ENCODE data around the gene ALDH3B2. TPM values are rescaled to one million over a fixed set of nuclear protein-coding genes. Genes with fewer than 3 reads are reported as not detected.
A peak's percentile ranks its signal among the peaks of the same experiment; 100 is the strongest.

The ALDH3B2 gene
- total RNA-seq, 1 experiment from 2014 or later, result not detected

DNA sequence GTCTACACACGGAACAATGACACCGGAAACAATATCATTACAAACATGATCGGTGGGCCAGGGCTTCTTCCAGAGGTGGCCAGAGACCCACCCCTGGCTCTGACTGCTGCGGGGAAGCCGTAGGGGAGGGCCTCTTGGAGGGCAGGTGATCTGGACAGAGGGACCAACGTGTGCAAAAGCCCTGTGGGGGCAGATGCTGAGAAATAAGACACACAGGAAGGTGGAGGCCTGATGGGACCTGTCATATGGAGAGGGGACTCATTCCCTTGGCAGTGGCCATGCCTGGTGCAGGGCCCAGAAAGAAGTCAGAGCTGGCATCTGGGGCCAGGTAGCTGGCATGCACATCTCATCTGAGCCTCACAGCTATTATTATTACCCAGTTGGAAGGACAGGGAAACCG, 1.1 kb downstream of the ALDH3B2 start:
- Mint-ChIP-seq H3K27ac (peak overlapping the region in 1 of 3 experiments; percentile 74; a peak in 1 of 7 replicates), H3K36me3 (ENCODE audit: insufficient read depth in 1 of 3, low read depth in 3 of 3) (no peaks in the 10 kb centered on the region), H3K4me3 (no peak overlapping the region), H3K9me3 (peaks cover 0 to 3% of the 10 kb centered on the region in 2 experiments; a peak in 2 of 5 replicates), H3K27me3 (ENCODE audit: low read depth) (peaks cover 29% of the 10 kb centered on the region), H3K4me1 (peaks cover 4 to 13% of the 10 kb centered on the region in 2 experiments)
- Histone ChIP-seq H3K9me3 (ENCODE audit: control insufficient read depth, low read depth, low read length) (no peaks in the 10 kb centered on the region), H3K23me2 (ENCODE audit: insufficient read length, low read depth, low read length, poor library complexity, severe bottlenecking) (no peaks in the 10 kb centered on the region), H3K4me1 (ENCODE audit: insufficient read depth, low read length) (no peaks in the 10 kb centered on the region; the same call in 1 of the 2 replicates), H3K14ac (ENCODE audit: insufficient read depth, low read length) (no peak overlapping the region), H2AK5ac (ENCODE audit: insufficient read length, low read length) (no peak overlapping the region), H3K18ac (ENCODE audit: insufficient read length, low read depth, low read length) (no peak overlapping the region), H4K91ac (ENCODE audit: insufficient read length, low read depth, low read length) (no peak overlapping the region), H4K8ac (replicated peaks; ENCODE audit: insufficient read length, low read depth, low read length) (no peak overlapping the region), H2BK15ac (ENCODE audit: low read depth, low read length) (no peak overlapping the region), H3K56ac (ENCODE audit: insufficient read length, low read depth, low read length) (no peak overlapping the region), H2AFZ (ENCODE audit: low read length) (no peak overlapping the region), H3K27me3 (ENCODE audit: insufficient read depth, low read length) (no peaks in the 10 kb centered on the region), H3K79me2 (ENCODE audit: insufficient read depth, low read length) (no peaks in the 10 kb centered on the region), H3T11ph (ENCODE audit: low read length) (no peak overlapping the region), H3K23ac (ENCODE audit: insufficient read length, low read depth, low read length) (no peak overlapping the region), H4K5ac (ENCODE audit: insufficient read length, low read depth, low read length) (no peak overlapping the region), H3K27ac (ENCODE audit: insufficient read length, low read depth, low read length) (no peak overlapping the region), H2BK5ac (ENCODE audit: insufficient read length, low read length) (no peak overlapping the region), H2BK12ac (ENCODE audit: insufficient read length, low read depth, low read length) (no peak overlapping the region), H2BK120ac (ENCODE audit: low read depth, low read length, poor library complexity, severe bottlenecking) (no peak overlapping the region), H2BK20ac (ENCODE audit: low read depth, low read length, poor library complexity, severe bottlenecking) (no peak overlapping the region), H4K20me1 (ENCODE audit: control insufficient read depth, insufficient read depth, insufficient read length) (no peaks in the 10 kb centered on the region), H3K79me1 (ENCODE audit: insufficient read depth, low read depth, low read length, poor library complexity, severe bottlenecking) (no peaks in the 10 kb centered on the region), H3K9ac (ENCODE audit: extremely low read depth, insufficient read length, low read length) (no peak overlapping the region), H3K4me2 (ENCODE audit: insufficient read depth, insufficient read length, low read length) (no peak overlapping the region), H3K4ac (ENCODE audit: low read depth, low read length) (no peak overlapping the region)
- TF ChIP-seq, protein P1, sequence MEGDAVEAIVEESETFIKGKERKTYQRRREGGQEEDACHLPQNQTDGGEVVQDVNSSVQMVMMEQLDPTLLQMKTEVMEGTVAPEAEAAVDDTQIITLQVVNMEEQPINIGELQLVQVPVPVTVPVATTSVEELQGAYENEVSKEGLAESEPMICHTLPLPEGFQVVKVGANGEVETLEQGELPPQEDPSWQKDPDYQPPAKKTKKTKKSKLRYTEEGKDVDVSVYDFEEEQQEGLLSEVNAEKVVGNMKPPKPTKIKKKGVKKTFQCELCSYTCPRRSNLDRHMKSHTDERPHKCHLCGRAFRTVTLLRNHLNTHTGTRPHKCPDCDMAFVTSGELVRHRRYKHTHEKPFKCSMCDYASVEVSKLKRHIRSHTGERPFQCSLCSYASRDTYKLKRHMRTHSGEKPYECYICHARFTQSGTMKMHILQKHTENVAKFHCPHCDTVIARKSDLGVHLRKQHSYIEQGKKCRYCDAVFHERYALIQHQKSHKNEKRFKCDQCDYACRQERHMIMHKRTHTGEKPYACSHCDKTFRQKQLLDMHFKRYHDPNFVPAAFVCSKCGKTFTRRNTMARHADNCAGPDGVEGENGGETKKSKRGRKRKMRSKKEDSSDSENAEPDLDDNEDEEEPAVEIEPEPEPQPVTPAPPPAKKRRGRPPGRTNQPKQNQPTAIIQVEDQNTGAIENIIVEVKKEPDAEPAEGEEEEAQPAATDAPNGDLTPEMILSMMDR (conservative IDR thresholded peaks at IDR 0.05), result no peak
- no peak for DNase-seq
- no CpG with 5 or more reads among the region's 7 CpGs for WGBS (ENCODE audit: extremely low coverage, insufficient read length, low lambda C conversion rate)
